Neural cell (in vitro differentiated cells): Measurements from ENCODE around the gene IFI35. TPM values are rescaled to one million over a fixed set of nuclear protein-coding genes. Genes with fewer than 3 reads are reported as not detected.
A peak's percentile ranks its signal among the peaks of the same experiment; 100 is the strongest.

ENCODE experiments used
- H2AFZ ChIP-seq: fragments of 200-600, 300-800 bp; sonication (generic), shearing (Covaris generic); 2 replicates; pipeline ENCODE4 v1.6.0; 2014; ENCODE audit warnings: low read depth, mild to moderate bottlenecking, antibody characterized with exemption, low read length, moderate library complexity
- H3F3A ChIP-seq: fragments of 200-600 bp; shearing (Covaris generic); 2 replicates; pipeline ENCODE4 v1.6.1; 2016; ENCODE audit warnings: mild to moderate bottlenecking, moderate library complexity, mixed read lengths, antibody characterized with exemption, low read length; ENCODE audit not compliant: insufficient read depth, poor library complexity, severe bottlenecking
- H3K27ac ChIP-seq: fragments of 200-600, 300-800 bp; sonication (generic), shearing (Covaris generic); 2 replicates; pipeline ENCODE4 v1.5.1; 2014; ENCODE audit warnings: mild to moderate bottlenecking, low read length, moderate library complexity
- H3K27me3 ChIP-seq: fragments of 300-800, 200-600 bp; sonication (generic), shearing (Covaris generic); 2 replicates; pipeline ENCODE4 v1.6.0; 2014; ENCODE audit warnings: mild to moderate bottlenecking, low read depth, low read length, moderate library complexity; ENCODE audit not compliant: insufficient read depth
- H3K36me3 ChIP-seq: fragments of 300-800, 200-600 bp; sonication (generic), shearing (Covaris generic); 2 replicates; pipeline ENCODE4 v1.5.1; 2014; ENCODE audit warnings: mild to moderate bottlenecking, antibody characterized with exemption, low read length, moderate library complexity; ENCODE audit not compliant: insufficient read depth
- H3K4me2 ChIP-seq: fragments of 300-800, 200-600 bp; sonication (generic), shearing (Covaris generic); 2 replicates; pipeline ENCODE4 v1.6.0; 2014; ENCODE audit warnings: mild to moderate bottlenecking, low read length
- H3K4me3 ChIP-seq: fragments of 300-800, 200-600 bp; sonication (generic), shearing (Covaris generic); 2 replicates; pipeline ENCODE4 v1.5.1; 2014; ENCODE audit warnings: mild to moderate bottlenecking, low read length, moderate library complexity
- H3K79me2 ChIP-seq: fragments of 200-600 bp; shearing (Covaris generic); replicated peaks from 2 replicates; pipeline ENCODE4 v1.6.0; 2014; ENCODE audit warnings: mild to moderate bottlenecking, low read length, moderate library complexity; ENCODE audit not compliant: insufficient read depth
- H3K9ac ChIP-seq: fragments of 300-800, 200-600 bp; sonication (generic), shearing (Covaris generic); 2 replicates; pipeline ENCODE4 v1.6.1; 2016; ENCODE audit warnings: mild to moderate bottlenecking, low read length, mixed read lengths
- H3K9me2 ChIP-seq: fragments of 200-600 bp; shearing (Covaris generic); 2 replicates; pipeline ENCODE4 v1.6.1; 2016; ENCODE audit warnings: mild to moderate bottlenecking, low read length, mixed read lengths; ENCODE audit not compliant: insufficient read depth
- H3K9me3 ChIP-seq: fragments of 200-600, 300-800 bp; sonication (generic), shearing (Covaris generic); 2 replicates; pipeline ENCODE4 v1.6.1; 2016; ENCODE audit warnings: mild to moderate bottlenecking, mixed run types, low read length, moderate library complexity, mixed read lengths
- H4K20me1 ChIP-seq: fragments of 200-600 bp; shearing (Covaris generic); 2 replicates; pipeline ENCODE4 v1.6.1; 2016; ENCODE audit warnings: mild to moderate bottlenecking, mixed run types; ENCODE audit not compliant: insufficient read depth
- CTCF ChIP-seq: fragments of 450-650 bp; IDR thresholded peaks from 2 replicates; pipeline ENCODE4 v1.5.1; 2014; ENCODE audit warnings: antibody characterized with exemption, mild to moderate bottlenecking, moderate library complexity; ENCODE audit not compliant: poor library complexity, severe bottlenecking
- EP300 ChIP-seq: fragments of 450-650 bp; conservative IDR thresholded peaks from 2 replicates; pipeline ENCODE4 v1.6.1; 2014; ENCODE audit warnings: antibody characterized with exemption, mild to moderate bottlenecking, moderate library complexity; ENCODE audit not compliant: poor library complexity, severe bottlenecking
- EZH2 ChIP-seq: fragments of 200-600, 300-800 bp; shearing (Covaris generic), sonication (generic); IDR thresholded peaks from 2 replicates; pipeline ENCODE4 v1.6.1; 2014; ENCODE audit warnings: antibody characterized with exemption, low read length, borderline replicate concordance, mild to moderate bottlenecking; ENCODE audit not compliant: insufficient read depth, poor library complexity, severe bottlenecking
- MXI1 ChIP-seq: fragments of 450-650 bp; conservative IDR thresholded peaks from 2 replicates; pipeline ENCODE4 v1.6.1; 2014; ENCODE audit warnings: antibody characterized with exemption, mild to moderate bottlenecking; ENCODE audit not compliant: poor library complexity, severe bottlenecking
- POLR2AphosphoS5 ChIP-seq: IDR thresholded peaks from 2 replicates; pipeline ENCODE4 v1.6.1; 2012
- RAD21 ChIP-seq: fragments of 450-650 bp; conservative IDR thresholded peaks from 2 replicates; pipeline ENCODE4 v1.6.1; 2014; ENCODE audit warnings: antibody characterized with exemption, mild to moderate bottlenecking, moderate library complexity
- REST ChIP-seq: IDR thresholded peaks from 2 replicates; pipeline ENCODE4 v1.6.1; 2012; ENCODE audit warnings: borderline replicate concordance
- SMC3 ChIP-seq: fragments of 450-650 bp; conservative IDR thresholded peaks from 2 replicates; pipeline ENCODE4 v1.6.1; 2014; ENCODE audit warnings: antibody characterized with exemption, mild to moderate bottlenecking, moderate library complexity; ENCODE audit not compliant: poor library complexity
- TAF1 ChIP-seq: IDR thresholded peaks from 2 replicates; pipeline ENCODE4 v1.6.1; 2012; ENCODE audit warnings: low read depth
- polyA minus RNA-seq: library from RNA; depleted of rRNA, polyadenylated mRNA; stranded (reverse); fragments of >200 nt; gene quantifications from 2 replicates; pipeline ENCODE4 v1.2.3, GENCODE V29; 2014
- polyA plus RNA-seq: library from polyadenylated mRNA; depleted of rRNA; stranded (reverse); fragments of >200 nt; gene quantifications from 2 replicates; pipeline ENCODE4 v1.2.3, GENCODE V29; 2014

The IFI35 gene
- not detected in 2 replicates for polyA plus RNA-seq
- not detected in 2 replicates for polyA minus RNA-seq

GRCh38 chr17:43006639-43007551, at the start of gene IFI35:
Gene IFI35 (plus strand): TSS chr17:43006784. CDS start chr17:43006948, 164 bp downstream.
- TF ChIP-seq RAD21 = no peak
- TF ChIP-seq MXI1 = no peak
- H3K36me3 ChIP-seq = no peaks in the 10 kb centered on the region
- H4K20me1 ChIP-seq = no peaks in the 10 kb centered on the region
- H3K27me3 ChIP-seq = no peaks in the 10 kb centered on the region
- H2AFZ ChIP-seq = no peak within 1 kb of the TSS
- no peaks in the 10 kb centered on the region for H3K79me2 ChIP-seq
- no peak within 1 kb of the TSS for H3K4me2 ChIP-seq
- H3F3A ChIP-seq = no peaks in the 10 kb centered on the region
- no peak within 1 kb of the TSS for H3K9ac ChIP-seq
- no peaks in the 10 kb centered on the region for H3K9me3 ChIP-seq
- H3K4me3 ChIP-seq = no peak within 1 kb of the TSS
- no peak within 1 kb of the TSS for H3K27ac ChIP-seq
- no peaks in the 10 kb centered on the region for H3K9me2 ChIP-seq

GRCh38 chr17:42964161-42964932, 42.2 kb upstream of the IFI35 start, which contains the start of gene AARSD1:
Gene AARSD1 (minus strand): TSS chr17:42964454. CDS start chr17:42964440, 14 bp downstream.
- Histone ChIP-seq H3K9ac (peak within 1 kb of the TSS; percentile 87), H3F3A (no peaks in the 10 kb centered on the region), H4K20me1 (no peaks in the 10 kb centered on the region), H3K36me3 (no peaks in the 10 kb centered on the region), H3K9me2 (no peaks in the 10 kb centered on the region), H3K79me2 (peaks cover 7% of the 10 kb centered on the region), H2AFZ (peak within 1 kb of the TSS; percentile 99), H3K4me2 (peak within 1 kb of the TSS; percentile 73), H3K9me3 (no peaks in the 10 kb centered on the region), H3K27me3 (no peaks in the 10 kb centered on the region), H3K4me3 (peak within 1 kb of the TSS; percentile 71), H3K27ac (peak within 1 kb of the TSS; percentile 84)
- TF ChIP-seq TAF1 (peak; percentile 74), EP300 (peak; percentile 72), SMC3 (no peak), EZH2 (no peak), MXI1 (peak; percentile 98), REST (peak; percentile 65), POLR2AphosphoS5 (peak; percentile 97), CTCF (peak; percentile 20), RAD21 (no peak)
